Measurements from ENCODE around the gene PDGFD. TPM values are rescaled to one million over a fixed set of nuclear protein-coding genes. Genes with fewer than 3 reads are reported as not detected.

PDGFD gene
- total RNA-seq, 1 experiment from 2014 or later = 2.6 TPM

GRCh38 chr11:103968685-103969084 is 195.3 kb downstream of the PDGFD start:
- ChIA-PET POLR2A (no interaction called here), CTCF (no interaction called here)
- peaks cover 6% of the 10 kb centered on the region; the same call in 1 of the 2 replicates for H3K9me3 Mint-ChIP-seq
- H3K27ac Mint-ChIP-seq = no peak overlapping the region
- no peaks in the 10 kb centered on the region for H3K36me3 Mint-ChIP-seq
- no peak overlapping the region for H3K4me3 Mint-ChIP-seq
- ATAC-seq = no peak
- no peaks in the 10 kb centered on the region for H3K27me3 Mint-ChIP-seq (ENCODE audit: low read depth)
- H3K4me1 Mint-ChIP-seq = no peaks in the 10 kb centered on the region
- DNase-seq (ENCODE audit: low spot score) = no peak
- TF ChIP-seq ZBTB43 (CRISPR knock-in tag; IDR thresholded peaks at IDR 0.05) (no peak), MAX (CRISPR knock-in tag; IDR thresholded peaks at IDR 0.05) (no peak), NR3C1 (CRISPR knock-in tag; conservative IDR thresholded peaks at IDR 0.05; ENCODE audit: low read depth) (no peak), GTF2I (CRISPR knock-in tag; conservative IDR thresholded peaks at IDR 0.05) (no peak), SP1 (CRISPR knock-in tag; conservative IDR thresholded peaks at IDR 0.05) (no peak), NR1H2 (CRISPR knock-in tag; IDR thresholded peaks at IDR 0.05) (no peak), KAT7 (CRISPR knock-in tag; IDR thresholded peaks at IDR 0.05; ENCODE audit: borderline replicate concordance) (no peak), JUN (CRISPR knock-in tag; IDR thresholded peaks at IDR 0.05) (no peak), FOXK1 (CRISPR knock-in tag; IDR thresholded peaks at IDR 0.05) (no peak), MXD4 (CRISPR knock-in tag; IDR thresholded peaks at IDR 0.05; ENCODE audit: borderline replicate concordance) (no peak), E2F4 (CRISPR knock-in tag; IDR thresholded peaks at IDR 0.05; ENCODE audit: borderline replicate concordance, low read depth) (no peak), USF2 (CRISPR knock-in tag; IDR thresholded peaks at IDR 0.05) (no peak), NFATC4 (CRISPR knock-in tag; IDR thresholded peaks at IDR 0.05) (no peak)
- TF ChIP-seq, protein P1, sequence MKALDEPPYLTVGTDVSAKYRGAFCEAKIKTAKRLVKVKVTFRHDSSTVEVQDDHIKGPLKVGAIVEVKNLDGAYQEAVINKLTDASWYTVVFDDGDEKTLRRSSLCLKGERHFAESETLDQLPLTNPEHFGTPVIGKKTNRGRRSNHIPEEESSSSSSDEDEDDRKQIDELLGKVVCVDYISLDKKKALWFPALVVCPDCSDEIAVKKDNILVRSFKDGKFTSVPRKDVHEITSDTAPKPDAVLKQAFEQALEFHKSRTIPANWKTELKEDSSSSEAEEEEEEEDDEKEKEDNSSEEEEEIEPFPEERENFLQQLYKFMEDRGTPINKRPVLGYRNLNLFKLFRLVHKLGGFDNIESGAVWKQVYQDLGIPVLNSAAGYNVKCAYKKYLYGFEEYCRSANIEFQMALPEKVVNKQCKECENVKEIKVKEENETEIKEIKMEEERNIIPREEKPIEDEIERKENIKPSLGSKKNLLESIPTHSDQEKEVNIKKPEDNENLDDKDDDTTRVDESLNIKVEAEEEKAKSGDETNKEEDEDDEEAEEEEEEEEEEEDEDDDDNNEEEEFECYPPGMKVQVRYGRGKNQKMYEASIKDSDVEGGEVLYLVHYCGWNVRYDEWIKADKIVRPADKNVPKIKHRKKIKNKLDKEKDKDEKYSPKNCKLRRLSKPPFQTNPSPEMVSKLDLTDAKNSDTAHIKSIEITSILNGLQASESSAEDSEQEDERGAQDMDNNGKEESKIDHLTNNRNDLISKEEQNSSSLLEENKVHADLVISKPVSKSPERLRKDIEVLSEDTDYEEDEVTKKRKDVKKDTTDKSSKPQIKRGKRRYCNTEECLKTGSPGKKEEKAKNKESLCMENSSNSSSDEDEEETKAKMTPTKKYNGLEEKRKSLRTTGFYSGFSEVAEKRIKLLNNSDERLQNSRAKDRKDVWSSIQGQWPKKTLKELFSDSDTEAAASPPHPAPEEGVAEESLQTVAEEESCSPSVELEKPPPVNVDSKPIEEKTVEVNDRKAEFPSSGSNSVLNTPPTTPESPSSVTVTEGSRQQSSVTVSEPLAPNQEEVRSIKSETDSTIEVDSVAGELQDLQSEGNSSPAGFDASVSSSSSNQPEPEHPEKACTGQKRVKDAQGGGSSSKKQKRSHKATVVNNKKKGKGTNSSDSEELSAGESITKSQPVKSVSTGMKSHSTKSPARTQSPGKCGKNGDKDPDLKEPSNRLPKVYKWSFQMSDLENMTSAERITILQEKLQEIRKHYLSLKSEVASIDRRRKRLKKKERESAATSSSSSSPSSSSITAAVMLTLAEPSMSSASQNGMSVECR (CRISPR knock-in tag; IDR thresholded peaks at IDR 0.05; ENCODE audit: borderline replicate concordance) = no peak
- TF ChIP-seq, protein P2, sequence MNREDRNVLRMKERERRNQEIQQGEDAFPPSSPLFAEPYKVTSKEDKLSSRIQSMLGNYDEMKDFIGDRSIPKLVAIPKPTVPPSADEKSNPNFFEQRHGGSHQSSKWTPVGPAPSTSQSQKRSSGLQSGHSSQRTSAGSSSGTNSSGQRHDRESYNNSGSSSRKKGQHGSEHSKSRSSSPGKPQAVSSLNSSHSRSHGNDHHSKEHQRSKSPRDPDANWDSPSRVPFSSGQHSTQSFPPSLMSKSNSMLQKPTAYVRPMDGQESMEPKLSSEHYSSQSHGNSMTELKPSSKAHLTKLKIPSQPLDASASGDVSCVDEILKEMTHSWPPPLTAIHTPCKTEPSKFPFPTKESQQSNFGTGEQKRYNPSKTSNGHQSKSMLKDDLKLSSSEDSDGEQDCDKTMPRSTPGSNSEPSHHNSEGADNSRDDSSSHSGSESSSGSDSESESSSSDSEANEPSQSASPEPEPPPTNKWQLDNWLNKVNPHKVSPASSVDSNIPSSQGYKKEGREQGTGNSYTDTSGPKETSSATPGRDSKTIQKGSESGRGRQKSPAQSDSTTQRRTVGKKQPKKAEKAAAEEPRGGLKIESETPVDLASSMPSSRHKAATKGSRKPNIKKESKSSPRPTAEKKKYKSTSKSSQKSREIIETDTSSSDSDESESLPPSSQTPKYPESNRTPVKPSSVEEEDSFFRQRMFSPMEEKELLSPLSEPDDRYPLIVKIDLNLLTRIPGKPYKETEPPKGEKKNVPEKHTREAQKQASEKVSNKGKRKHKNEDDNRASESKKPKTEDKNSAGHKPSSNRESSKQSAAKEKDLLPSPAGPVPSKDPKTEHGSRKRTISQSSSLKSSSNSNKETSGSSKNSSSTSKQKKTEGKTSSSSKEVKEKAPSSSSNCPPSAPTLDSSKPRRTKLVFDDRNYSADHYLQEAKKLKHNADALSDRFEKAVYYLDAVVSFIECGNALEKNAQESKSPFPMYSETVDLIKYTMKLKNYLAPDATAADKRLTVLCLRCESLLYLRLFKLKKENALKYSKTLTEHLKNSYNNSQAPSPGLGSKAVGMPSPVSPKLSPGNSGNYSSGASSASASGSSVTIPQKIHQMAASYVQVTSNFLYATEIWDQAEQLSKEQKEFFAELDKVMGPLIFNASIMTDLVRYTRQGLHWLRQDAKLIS (CRISPR knock-in tag; IDR thresholded peaks at IDR 0.05; ENCODE audit: borderline replicate concordance) = no peak

Measured in WTC11 (cell line).